GM18861 (cell line): ENCODE results near the gene SHLD2.
A peak's percentile ranks its signal among the peaks of the same experiment; 100 is the strongest.
"Not testable (repeated sequence)": the region's sequence is repeated elsewhere in the genome, so short reads cannot be mapped to it uniquely, and the experiment has no call there.

Experiments used
- ATAC-seq: cut with Tn5 transposase; IDR thresholded peaks from one replicate; pipeline ENCODE4 v1.9.1; 2021; ENCODE audit not compliant: unreplicated experiment

SHLD2 gene

GRCh38 chr10:87094373-87095235 is at the start of gene SHLD2, which contains the start of gene GLUD1:
SHLD2 (plus strand) TSS chr10:87095206; CDS start chr10:87151355, 56,149 bp downstream.
GLUD1 (minus strand) TSS chr10:87094843; CDS start chr10:87094769, 74 bp downstream.
- ATAC-seq, result peak; percentile 53

- ATAC-seq, result no peak
Observed at GRCh38 chr10:87045434-87045938, 49.5 kb upstream of the SHLD2 start.

GRCh38 chr10:87053111-87053510 is 41.9 kb upstream of the SHLD2 start:
- ATAC-seq, result no peak

GRCh38 chr10:87053577-87054181 is 41.3 kb upstream of the SHLD2 start:
- no peak for ATAC-seq

- ATAC-seq, result no peak
Observed at GRCh38 chr10:87054373-87055295, 40.4 kb upstream of the SHLD2 start.

- ATAC-seq, result no peak
Observed at GRCh38 chr10:87058171-87058570, 36.8 kb upstream of the SHLD2 start.

- ATAC-seq, result no peak
Observed at GRCh38 chr10:87059401-87059800, 35.6 kb upstream of the SHLD2 start.

- ATAC-seq, result no peak
Observed at GRCh38 chr10:87060280-87060928, 34.6 kb upstream of the SHLD2 start.

GRCh38 chr10:87064651-87065050 is 30.4 kb upstream of the SHLD2 start:
- ATAC-seq, result no peak

- no peak for ATAC-seq
Observed at GRCh38 chr10:87066178-87066577, 28.8 kb upstream of the SHLD2 start.

- no peak for ATAC-seq
Observed at GRCh38 chr10:87066865-87067264, 28.1 kb upstream of the SHLD2 start.

- ATAC-seq, result no peak
Observed at GRCh38 chr10:87068281-87068680, 26.7 kb upstream of the SHLD2 start.

GRCh38 chr10:87072449-87072848 is 22.6 kb upstream of the SHLD2 start:
- no peak for ATAC-seq

GRCh38 chr10:87076421-87076820 is 18.6 kb upstream of the SHLD2 start:
- ATAC-seq, result not testable (repeated sequence)

GRCh38 chr10:87079106-87079836 is 15.7 kb upstream of the SHLD2 start:
- ATAC-seq, result no peak

GRCh38 chr10:87080621-87081020 is 14.4 kb upstream of the SHLD2 start:
- not testable (repeated sequence) for ATAC-seq

- ATAC-seq, result not testable (repeated sequence)
Observed at GRCh38 chr10:87081574-87081973, 13.4 kb upstream of the SHLD2 start.

GRCh38 chr10:87082219-87082618 is 12.8 kb upstream of the SHLD2 start:
- not testable (repeated sequence) for ATAC-seq

GRCh38 chr10:87083576-87084290 is 11.3 kb upstream of the SHLD2 start:
- peak; percentile 28 for ATAC-seq
